SH-SY5Y (cell line): ENCODE results near the gene TMEM107.

Experiments used
- GATA2 ChIP-seq: IDR thresholded peaks from 2 replicates; pipeline ENCODE4 v1.6.1; 2011; ENCODE audit warnings: mild to moderate bottlenecking, low read depth, low read length
- GATA3 ChIP-seq: IDR thresholded peaks from 2 replicates; pipeline ENCODE4 v1.6.1; 2011; ENCODE audit warnings: low read depth, mild to moderate bottlenecking, low read length, moderate library complexity

GRCh38 chr17:8156246-8156992, 19.8 kb downstream of the TMEM107 start:
- TF ChIP-seq GATA2 (no peak), GATA3 (no peak)
